GM18499 (cell line): ENCODE results near the gene MRPL14.

Source experiments
- ATAC-seq: cut with Tn5 transposase; IDR thresholded peaks from one replicate; pipeline ENCODE4 v1.9.1; 2021; ENCODE audit warnings: moderate number of reproducible peaks; ENCODE audit not compliant: insufficient read depth, unreplicated experiment

Gene MRPL14

GRCh38 chr6:44127186-44128019 is at the start of gene MRPL14, which contains the start of gene TMEM63B:
MRPL14 (minus strand) TSS chr6:44127452; CDS start chr6:44116611, 10,841 bp downstream.
TMEM63B (plus strand) TSS chr6:44127554; CDS start chr6:44134585, 7,031 bp downstream.
- ATAC-seq: no peak

DNA sequence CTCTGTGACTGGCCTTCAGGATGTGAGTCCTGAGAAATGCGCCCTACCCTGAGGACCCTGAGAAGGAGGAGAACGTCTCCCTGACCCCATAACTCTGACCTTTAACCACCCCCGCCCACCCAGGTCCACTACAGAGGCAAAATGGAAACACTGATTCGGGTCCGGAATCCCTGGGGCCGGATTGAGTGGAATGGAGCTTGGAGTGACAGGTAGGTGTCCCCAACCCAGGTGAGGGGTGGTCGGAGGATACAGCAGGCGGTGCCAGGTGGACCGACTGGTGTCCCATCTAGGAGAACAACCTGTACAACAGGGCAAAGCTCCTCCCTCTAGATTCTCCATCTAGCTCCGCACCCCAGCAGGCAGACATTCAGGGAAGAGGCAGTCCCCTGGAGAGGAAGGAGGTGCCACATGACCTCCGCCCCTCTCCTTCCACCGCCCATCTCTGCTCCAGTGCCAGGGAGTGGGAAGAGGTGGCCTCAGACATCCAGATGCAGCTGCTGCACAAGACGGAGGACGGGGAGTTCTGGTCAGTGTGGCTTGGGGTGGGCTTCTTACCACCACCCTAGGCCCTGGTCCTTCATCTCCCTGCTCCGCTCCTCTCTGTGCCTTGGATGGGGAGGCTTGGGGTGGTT is 49.0 kb upstream of the MRPL14 start:
- no peak for ATAC-seq

DNA sequence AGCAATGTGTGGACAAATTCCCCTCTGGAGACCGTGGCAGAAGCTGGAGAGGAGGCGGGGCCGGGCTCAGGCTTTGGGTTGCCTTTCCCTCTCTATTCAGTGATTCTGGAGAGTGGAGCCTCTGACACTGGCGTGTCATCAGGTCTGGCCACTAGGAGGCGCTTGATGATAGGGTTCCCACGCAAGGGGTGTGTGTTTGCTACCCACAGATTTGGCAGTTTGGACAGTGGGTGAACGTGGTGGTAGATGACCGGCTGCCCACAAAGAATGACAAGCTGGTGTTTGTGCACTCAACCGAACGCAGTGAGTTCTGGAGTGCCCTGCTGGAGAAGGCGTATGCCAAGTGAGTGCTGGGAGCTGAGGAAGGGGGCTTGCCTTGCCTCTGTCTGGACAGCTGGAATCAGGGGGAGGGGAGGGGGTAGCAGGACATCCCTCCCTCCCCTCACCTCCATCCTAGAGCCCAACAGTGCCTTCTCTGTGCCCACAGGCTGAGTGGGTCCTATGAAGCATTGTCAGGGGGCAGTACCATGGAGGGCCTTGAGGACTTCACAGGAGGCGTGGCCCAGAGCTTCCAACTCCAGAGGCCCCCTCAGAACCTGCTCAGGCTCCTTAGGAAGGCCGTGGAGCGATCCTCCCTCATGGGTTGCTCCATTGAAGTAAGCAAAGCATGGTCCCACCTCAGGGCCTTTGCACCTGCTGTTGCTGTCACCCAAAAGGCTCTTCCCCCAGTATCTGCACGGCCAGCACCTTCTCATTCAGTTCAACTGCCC is 45.7 kb upstream of the MRPL14 start:
- no peak for ATAC-seq

DNA sequence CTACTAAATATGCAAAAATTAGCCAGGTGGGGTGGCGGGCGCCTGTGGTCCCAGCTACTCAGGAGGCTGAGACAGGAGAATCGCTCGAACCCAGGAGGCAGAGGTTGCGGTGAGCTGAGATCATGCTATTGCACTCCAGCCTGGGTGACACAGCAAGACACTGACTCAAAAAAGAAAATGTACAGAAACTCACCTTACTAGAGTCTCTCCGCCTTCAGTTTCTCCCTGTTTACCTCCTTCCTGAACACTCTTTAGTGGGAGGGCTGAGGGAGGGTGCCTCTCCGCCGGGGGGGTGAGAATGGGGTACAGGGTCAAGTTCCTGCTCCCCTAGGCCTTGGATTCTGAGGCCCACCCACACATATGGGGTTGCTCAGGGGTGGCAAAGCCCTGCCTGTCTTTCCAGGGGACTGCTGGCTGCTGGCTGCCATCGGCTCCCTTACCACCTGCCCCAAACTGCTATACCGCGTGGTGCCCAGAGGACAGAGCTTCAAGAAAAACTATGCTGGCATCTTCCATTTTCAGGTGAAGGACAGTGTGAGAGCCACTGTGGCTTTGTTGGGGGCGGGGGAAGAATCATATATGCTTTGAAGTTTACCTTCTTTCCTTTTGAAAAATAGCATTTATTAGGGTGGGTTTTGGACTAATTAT is 44.8 kb upstream of the MRPL14 start:
- no peak for ATAC-seq

DNA sequence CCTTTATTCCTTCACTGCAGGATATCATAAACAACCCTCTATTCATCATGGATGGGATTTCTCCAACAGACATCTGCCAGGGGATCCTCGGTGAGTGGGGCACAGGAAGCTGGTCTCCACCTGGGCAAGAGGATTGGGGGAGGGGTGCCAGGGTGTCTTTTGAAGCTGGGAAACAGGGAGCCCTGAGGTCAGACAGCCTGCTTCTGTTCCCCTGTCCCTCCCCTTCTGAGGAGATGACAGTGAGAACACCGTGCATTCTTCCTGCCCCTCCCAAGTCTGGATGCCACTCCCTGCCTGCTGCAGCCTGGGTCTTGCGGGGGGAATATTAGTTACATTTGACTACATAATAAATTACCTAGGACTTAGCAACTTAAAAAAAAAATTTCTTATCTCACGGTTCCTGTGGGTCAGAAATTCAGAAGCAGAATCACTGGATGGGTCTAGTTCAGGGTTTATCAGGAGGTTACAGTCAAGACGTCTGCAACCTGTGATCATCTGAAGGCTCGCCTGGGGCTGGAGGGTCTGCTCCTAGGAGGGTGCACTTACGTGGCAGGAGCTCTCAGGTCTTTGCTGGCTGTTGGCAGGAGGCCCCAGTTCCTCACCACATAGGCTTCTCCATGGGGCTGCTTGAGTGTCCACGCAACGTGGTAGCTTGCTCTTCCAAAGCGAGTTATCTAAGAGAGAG is 42.8 kb upstream of the MRPL14 start:
- no peak for ATAC-seq

- no peak for ATAC-seq
Measured at GRCh38 chr6:44169154-44169553, 41.9 kb upstream of the MRPL14 start.

DNA sequence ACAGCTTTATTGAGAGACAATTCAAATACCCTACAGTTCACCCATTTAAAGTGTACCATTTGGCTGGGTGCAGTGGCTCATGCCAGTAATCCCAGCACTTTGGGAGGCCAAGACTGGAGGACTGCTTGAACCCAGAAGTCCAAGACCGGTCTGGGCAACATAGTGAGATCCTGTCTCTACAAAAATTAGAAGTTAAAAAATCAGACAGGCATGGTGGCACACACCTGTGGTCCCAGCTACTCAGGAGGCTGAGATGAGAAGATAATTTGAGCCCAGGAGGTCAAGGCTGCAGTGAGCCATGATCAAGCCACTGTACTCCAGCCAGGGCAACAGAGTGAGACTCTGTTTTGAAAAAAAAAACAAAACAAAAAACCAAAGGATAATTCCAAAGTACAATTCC is 40.3 kb upstream of the MRPL14 start:
- ATAC-seq: no peak

- no peak for ATAC-seq
Measured at GRCh38 chr6:44166591-44167184, 39.4 kb upstream of the MRPL14 start.

- no peak for ATAC-seq
Measured at GRCh38 chr6:44166116-44166515, 38.9 kb upstream of the MRPL14 start.

DNA sequence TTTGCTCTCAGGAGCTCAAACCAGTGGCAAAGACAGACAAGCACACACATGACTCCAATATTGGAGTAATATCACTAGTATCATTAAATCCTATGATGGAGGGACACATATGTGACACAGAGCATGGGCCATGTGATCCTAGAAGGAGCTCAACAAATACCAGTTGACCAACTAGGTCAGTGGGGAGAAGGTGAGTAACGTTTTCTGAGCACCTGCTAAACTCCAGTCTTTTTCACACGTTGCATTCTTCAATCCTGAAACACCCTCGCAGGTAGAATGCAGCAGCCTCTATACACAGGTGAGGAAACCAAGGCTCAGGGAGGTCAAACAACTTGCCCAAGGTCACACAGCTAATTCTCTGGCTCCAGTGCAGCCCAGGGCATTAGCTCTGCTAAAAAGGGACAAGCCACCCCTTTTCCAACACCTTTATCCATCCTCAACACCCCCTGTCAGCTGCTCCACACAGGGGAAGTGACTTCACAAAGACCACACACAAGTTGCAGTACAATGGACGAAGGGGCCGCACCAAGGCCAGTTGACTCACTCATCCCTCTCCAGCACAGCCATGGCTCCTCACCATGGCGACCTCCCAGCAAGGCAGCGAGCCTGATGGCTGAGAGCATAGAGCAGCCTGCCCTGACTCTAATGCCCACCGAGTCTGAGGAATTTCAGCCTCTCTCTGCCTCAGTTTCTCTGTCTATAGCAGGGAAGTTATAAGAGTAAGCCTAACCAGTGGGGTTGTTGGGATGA is 35.8 kb upstream of the MRPL14 start:
- ATAC-seq: no peak

DNA sequence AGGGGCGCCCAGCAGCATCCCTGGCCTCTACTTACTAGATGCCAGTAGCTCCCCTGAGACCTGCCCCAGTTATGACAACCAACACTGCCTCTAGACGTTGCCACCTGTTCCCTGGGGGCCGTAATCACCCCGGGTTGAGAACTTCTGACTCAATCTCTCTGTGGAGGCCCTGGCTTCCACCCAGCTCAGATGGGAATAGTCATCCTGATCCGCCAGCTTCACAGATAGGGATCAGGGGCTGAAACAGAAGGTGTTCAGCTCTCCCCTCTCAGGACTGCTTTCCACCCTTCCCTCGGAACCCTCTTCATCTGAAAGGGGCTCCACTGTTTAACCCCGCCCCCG is 34.7 kb upstream of the MRPL14 start:
- no peak for ATAC-seq

DNA sequence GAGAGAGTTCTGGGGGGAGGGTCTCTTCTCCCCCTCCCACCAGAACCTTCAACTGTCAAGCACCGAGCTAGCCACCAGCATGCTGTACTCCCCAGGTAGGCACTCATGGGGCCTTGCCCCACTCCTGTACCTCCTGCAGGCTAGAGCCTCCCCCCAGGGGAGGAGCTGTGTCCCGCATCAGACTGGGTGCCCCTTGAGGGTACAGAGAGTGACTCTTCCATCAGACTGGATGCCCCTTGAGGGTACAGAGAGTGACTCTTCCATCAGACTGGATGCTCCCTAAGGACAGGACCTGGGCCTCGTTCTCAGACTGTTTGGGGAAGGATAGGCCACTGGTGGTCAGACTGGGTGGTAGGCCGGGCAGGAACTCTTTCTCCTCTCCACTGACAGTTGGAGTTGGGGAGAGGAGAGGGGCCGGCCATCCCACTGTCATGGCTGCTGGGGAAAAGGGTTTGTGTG is 31.5 kb upstream of the MRPL14 start, which contains the start of gene CAPN11:
Gene CAPN11 (plus strand): TSS at position 51 of the 459 bp plus-strand sequence. CDS start 29 bp downstream, at position 80.
- ATAC-seq: no peak

- ATAC-seq: no peak
Measured at GRCh38 chr6:44157152-44157521, 29.9 kb upstream of the MRPL14 start.

GRCh38 chr6:44156494-44157151 is 29.4 kb upstream of the MRPL14 start:
- no peak for ATAC-seq

- no peak for ATAC-seq
Measured at GRCh38 chr6:44154067-44154466, 26.8 kb upstream of the MRPL14 start.

DNA sequence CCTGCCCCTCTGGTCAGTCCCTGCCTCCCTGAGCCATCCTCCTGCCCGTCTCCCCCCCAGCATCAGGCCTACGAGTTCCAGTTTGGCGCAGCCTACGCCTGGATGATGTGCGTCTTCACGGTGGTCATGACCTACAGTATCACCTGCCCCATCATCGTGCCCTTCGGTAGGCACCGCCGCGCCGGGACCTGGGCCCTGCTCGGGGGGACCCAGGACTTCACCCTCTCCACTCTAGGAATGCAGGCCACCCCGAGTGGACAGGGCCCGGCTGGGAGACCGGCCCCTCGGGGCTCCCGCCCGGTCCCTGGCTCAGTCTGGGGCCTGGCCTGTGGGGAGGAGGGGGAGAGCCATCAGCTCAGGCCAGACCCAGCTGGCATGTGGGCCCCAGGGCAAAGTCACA is 25.3 kb upstream of the MRPL14 start:
- ATAC-seq: no peak

- no peak for ATAC-seq
Measured at GRCh38 chr6:44152109-44152461, 24.8 kb upstream of the MRPL14 start.

DNA sequence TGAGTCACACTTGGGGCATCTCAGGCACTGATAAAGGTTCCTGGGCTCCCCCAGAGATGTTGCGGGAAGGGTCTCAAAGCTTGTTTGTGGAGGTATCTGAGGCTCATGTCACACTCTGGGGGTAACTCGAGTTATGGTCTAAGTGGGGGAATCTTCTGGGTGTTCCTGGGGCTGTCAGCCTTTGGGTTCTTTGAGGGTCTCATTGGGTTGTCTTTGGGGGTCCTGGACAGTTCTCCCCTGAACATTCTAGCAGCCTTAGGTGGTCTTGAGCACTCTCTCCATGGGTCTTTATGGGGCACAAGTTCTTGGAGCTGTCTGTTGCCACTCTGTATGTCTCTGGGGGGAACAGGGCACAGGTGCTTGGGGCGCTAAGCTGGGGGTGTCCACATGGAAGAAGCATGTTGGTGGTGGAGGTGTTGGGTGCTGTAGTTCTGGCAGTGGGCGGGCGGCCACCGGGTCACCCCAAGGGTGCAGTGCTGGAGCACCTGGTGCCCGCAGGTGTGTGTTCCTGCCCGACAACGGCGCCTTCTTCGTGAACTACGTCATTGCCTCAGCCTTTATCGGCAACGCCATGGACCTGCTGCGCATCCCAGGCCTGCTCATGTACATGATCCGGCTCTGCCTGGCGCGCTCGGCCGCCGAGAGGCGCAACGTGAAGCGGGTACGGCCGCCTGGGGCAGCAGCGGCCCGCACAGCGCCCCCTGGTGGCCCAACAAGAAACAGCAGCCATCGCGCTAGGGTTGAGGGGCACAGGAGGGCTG is 24.3 kb upstream of the MRPL14 start:
- no peak for ATAC-seq
